Lower leg skin (tissue), 3 donors: Measurements from ENCODE around the gene CARD10.

ENCODE experiments used
- CTCF ChIP-seq, 3 donors: fragments of 450-650 bp; IDR thresholded peaks; one replicate each; pipeline ENCODE4 v1.5.1; 2016; ENCODE audit warnings: antibody characterized with exemption in 3 of 3, mild to moderate bottlenecking in 3 of 3, moderate library complexity in 2 of 3
- POLR2A ChIP-seq, 2 donors: fragments of 450-650 bp; IDR thresholded peaks; one replicate each; pipeline ENCODE4 v1.6.1; 2016 to 2017; ENCODE audit warnings: antibody characterized with exemption in 2 of 2, mild to moderate bottlenecking in 1 of 2, moderate library complexity in 1 of 2

- TF ChIP-seq CTCF (IDR thresholded peaks at IDR 0.05) (no peak), POLR2A (IDR thresholded peaks at IDR 0.05) (no peak)
These were observed 37.5 kb upstream of the CARD10 start for GRCh38 chr22:37556710-37557109.
